Fibroblast of the aortic adventitia (primary cell): ENCODE data around the gene MICU1. TPM values are rescaled to one million over a fixed set of nuclear protein-coding genes. Genes with fewer than 3 reads are reported as not detected.

Experiments
- small RNA-seq: library from RNA; depleted of rRNA; stranded (forward); fragments of <200 nt; gene quantifications from one replicate; pipeline ENCODE3, GENCODE V24; 2012
- total RNA-seq: library from RNA; depleted of rRNA; stranded (reverse); fragments of >200 nt; gene quantifications from 2 replicates; pipeline ENCODE4 v1.2.3, GENCODE V29; 2012; ENCODE audit warnings: low replicate concordance

The MICU1 gene
- total RNA-seq, 1 donor, result 58.3 TPM

Small RNA genes within 50 kb of the gene (small RNA-seq; reads per million reads assigned to genes)
- not detected for gene AL513185.2
- gene HMGN2P34, result not detected
- gene RF00019, result not detected
- gene RN7SL840P, result not detected
- gene RNU6-805P, result not detected

Other genes starting within 250 kb of the MICU1 start
- 27.0 and 32.5 TPM in 2 replicates for gene MCU, start 66.1 kb upstream of the MICU1 start, total RNA-seq